ENCODE results near the gene KIF2C. TPM values are rescaled to one million over a fixed set of nuclear protein-coding genes. Genes with fewer than 3 reads are reported as not detected.

KIF2C gene
- polyA plus RNA-seq, 1 donor from 2014 or later = 1.5 TPM

GRCh38 chr1:44730741-44731512 lies 8.7 kb upstream of the KIF2C start, which contains the start of gene RNU5D-1:
RNU5D-1 (minus strand) TSS chr1:44731170.
- Histone ChIP-seq H3K9me3 (ENCODE audit: low read length) (no peaks in the 10 kb centered on the region), H3K9ac (ENCODE audit: low read length) (no peak within 1 kb of the TSS), H3K27me3 (ENCODE audit: insufficient read depth, low read depth, low read length) (no peaks in the 10 kb centered on the region), H3K36me3 (ENCODE audit: insufficient read depth, low read length) (no peaks in the 10 kb centered on the region), H3K4me3 (ENCODE audit: low read length) (peak within 1 kb of the TSS; percentile 36), H3K27ac (ENCODE audit: low read length) (peak within 1 kb of the TSS; percentile 32), H3K4me2 (ENCODE audit: low read length) (no peak within 1 kb of the TSS), H3K79me2 (replicated peaks; ENCODE audit: insufficient read depth, low read length) (no peaks in the 10 kb centered on the region), H2AFZ (ENCODE audit: low read depth, low read length) (no peak within 1 kb of the TSS), H4K20me1 (ENCODE audit: insufficient read depth) (no peaks in the 10 kb centered on the region), H3K9me2 (ENCODE audit: insufficient read depth, low read length) (no peaks in the 10 kb centered on the region), H3F3A (ENCODE audit: insufficient read depth, low read length, poor library complexity, severe bottlenecking) (no peaks in the 10 kb centered on the region)
- no peak for TF ChIP-seq MXI1 (conservative IDR thresholded peaks at IDR 0.05; ENCODE audit: poor library complexity, severe bottlenecking)
- TF ChIP-seq TAF1 (IDR thresholded peaks at IDR 0.05; ENCODE audit: low read depth) = no peak
- TF ChIP-seq RAD21 (conservative IDR thresholded peaks at IDR 0.05) = no peak
- TF ChIP-seq EP300 (conservative IDR thresholded peaks at IDR 0.05; ENCODE audit: poor library complexity, severe bottlenecking) = no peak
- TF ChIP-seq SMC3 (conservative IDR thresholded peaks at IDR 0.05; ENCODE audit: poor library complexity) = peak; percentile 15
- TF ChIP-seq POLR2AphosphoS5 (IDR thresholded peaks at IDR 0.05) = peak; percentile 58
- TF ChIP-seq CTCF (IDR thresholded peaks at IDR 0.05; ENCODE audit: poor library complexity, severe bottlenecking) = peak; percentile 57
- TF ChIP-seq REST (IDR thresholded peaks at IDR 0.05; ENCODE audit: borderline replicate concordance) = no peak
- TF ChIP-seq EZH2 (IDR thresholded peaks at IDR 0.05; ENCODE audit: borderline replicate concordance, insufficient read depth, low read length, poor library complexity, severe bottlenecking) = no peak

GRCh38 chr1:44733365-44733764 lies 6.3 kb upstream of the KIF2C start:
- Histone ChIP-seq H3K9me2 (ENCODE audit: insufficient read depth, low read length) (no peaks in the 10 kb centered on the region), H3K9ac (ENCODE audit: low read length) (no peak overlapping the region), H2AFZ (ENCODE audit: low read depth, low read length) (no peak overlapping the region), H3K4me3 (ENCODE audit: low read length) (no peak overlapping the region), H3F3A (ENCODE audit: insufficient read depth, low read length, poor library complexity, severe bottlenecking) (no peaks in the 10 kb centered on the region), H3K4me2 (ENCODE audit: low read length) (no peak overlapping the region), H3K36me3 (ENCODE audit: insufficient read depth, low read length) (no peaks in the 10 kb centered on the region), H4K20me1 (ENCODE audit: insufficient read depth) (no peaks in the 10 kb centered on the region), H3K27ac (ENCODE audit: low read length) (no peak overlapping the region), H3K9me3 (ENCODE audit: low read length) (no peaks in the 10 kb centered on the region), H3K27me3 (ENCODE audit: insufficient read depth, low read depth, low read length) (no peaks in the 10 kb centered on the region), H3K79me2 (replicated peaks; ENCODE audit: insufficient read depth, low read length) (no peaks in the 10 kb centered on the region)
- TF ChIP-seq MXI1 (conservative IDR thresholded peaks at IDR 0.05; ENCODE audit: poor library complexity, severe bottlenecking) (no peak), EP300 (conservative IDR thresholded peaks at IDR 0.05; ENCODE audit: poor library complexity, severe bottlenecking) (no peak), RAD21 (conservative IDR thresholded peaks at IDR 0.05) (no peak), CTCF (IDR thresholded peaks at IDR 0.05; ENCODE audit: poor library complexity, severe bottlenecking) (no peak), EZH2 (IDR thresholded peaks at IDR 0.05; ENCODE audit: borderline replicate concordance, insufficient read depth, low read length, poor library complexity, severe bottlenecking) (no peak), POLR2AphosphoS5 (IDR thresholded peaks at IDR 0.05) (no peak), SMC3 (conservative IDR thresholded peaks at IDR 0.05; ENCODE audit: poor library complexity) (no peak), REST (IDR thresholded peaks at IDR 0.05; ENCODE audit: borderline replicate concordance) (no peak), TAF1 (IDR thresholded peaks at IDR 0.05; ENCODE audit: low read depth) (no peak)

All from neural cell (in vitro differentiated cells).